Measurements from ENCODE around the gene MYBPC2.

MYBPC2 gene

DNA sequence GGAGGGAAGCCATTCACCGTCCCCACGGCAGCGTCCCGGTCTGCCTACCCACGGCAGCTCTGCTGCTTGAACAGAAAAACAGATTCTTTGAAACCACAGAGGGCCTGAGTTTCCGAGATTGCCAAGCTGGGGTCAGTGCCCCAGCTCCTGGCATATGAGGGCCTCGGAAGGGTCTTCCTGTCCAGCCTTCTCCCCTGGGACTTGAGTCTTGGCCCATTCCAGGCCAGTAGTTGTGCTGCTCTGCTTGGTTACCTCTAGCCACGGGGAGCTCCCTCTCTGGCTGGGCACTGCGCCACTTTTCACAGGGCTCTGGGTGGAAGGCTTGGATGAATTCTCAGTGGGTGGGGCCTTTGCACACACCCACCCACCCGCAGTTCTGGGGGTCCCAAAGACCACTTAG is 22.6 kb upstream of the MYBPC2 start:
- no peak for DNase-seq (ENCODE audit: low spot score)

DNA sequence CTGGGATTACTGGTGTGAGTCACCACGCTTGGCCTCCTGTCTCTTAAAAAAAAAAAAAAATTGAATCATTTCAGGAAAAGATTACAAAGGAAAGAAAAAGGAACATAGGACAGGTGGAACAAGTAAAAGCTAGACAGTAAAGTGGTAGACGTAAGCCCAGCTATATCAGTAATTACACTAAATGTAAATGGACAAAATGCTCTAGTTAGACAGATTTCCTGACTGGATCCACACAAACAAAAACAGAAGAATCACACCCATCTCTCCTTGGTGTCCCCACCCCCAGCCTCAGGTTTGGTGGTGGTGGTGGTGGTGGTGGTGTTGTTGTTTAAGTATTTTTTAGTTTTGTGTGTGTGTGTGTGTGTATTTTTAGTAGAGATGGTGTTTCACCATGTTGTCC is 20.3 kb upstream of the MYBPC2 start:
- DNase-seq (ENCODE audit: low spot score), result no peak

DNA sequence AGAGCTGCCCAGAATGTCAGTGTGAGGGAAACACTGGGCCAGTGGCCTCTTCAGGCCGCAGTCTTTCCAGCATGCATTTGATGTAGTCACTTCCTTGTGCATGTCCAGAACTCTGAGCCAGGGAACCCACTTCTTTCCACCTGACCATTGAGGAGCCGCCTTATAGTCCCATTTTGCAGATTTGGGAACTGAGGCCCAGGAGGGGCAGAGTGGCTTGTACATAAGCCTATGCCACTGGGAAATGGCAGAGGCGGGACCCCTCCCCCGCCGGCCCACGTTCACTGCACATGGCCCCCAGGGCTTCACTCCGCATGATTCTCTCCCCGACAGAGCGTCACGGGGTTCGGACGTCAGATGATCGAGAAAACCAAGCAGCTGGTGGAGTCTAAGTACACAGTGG is 19.6 kb upstream of the MYBPC2 start:
- no peak for DNase-seq (ENCODE audit: low spot score)

DNA sequence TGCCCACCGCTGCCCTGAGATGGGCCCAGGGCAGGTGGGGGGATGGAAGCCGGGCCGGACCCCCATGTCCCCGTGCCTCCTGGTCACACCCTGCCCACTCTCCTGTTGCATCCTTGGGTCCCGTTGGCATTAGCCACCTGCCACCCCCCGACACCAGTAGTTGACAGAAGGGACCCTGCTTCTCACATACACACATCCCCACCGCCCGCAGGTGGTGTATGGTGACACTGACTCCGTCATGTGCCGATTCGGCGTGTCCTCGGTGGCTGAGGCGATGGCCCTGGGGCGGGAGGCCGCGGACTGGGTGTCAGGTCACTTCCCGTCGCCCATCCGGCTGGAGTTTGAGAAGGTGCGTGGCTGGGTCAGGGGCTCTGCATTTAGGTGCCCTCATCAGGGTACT is 19.2 kb upstream of the MYBPC2 start:
- no peak for DNase-seq (ENCODE audit: low spot score)

DNA sequence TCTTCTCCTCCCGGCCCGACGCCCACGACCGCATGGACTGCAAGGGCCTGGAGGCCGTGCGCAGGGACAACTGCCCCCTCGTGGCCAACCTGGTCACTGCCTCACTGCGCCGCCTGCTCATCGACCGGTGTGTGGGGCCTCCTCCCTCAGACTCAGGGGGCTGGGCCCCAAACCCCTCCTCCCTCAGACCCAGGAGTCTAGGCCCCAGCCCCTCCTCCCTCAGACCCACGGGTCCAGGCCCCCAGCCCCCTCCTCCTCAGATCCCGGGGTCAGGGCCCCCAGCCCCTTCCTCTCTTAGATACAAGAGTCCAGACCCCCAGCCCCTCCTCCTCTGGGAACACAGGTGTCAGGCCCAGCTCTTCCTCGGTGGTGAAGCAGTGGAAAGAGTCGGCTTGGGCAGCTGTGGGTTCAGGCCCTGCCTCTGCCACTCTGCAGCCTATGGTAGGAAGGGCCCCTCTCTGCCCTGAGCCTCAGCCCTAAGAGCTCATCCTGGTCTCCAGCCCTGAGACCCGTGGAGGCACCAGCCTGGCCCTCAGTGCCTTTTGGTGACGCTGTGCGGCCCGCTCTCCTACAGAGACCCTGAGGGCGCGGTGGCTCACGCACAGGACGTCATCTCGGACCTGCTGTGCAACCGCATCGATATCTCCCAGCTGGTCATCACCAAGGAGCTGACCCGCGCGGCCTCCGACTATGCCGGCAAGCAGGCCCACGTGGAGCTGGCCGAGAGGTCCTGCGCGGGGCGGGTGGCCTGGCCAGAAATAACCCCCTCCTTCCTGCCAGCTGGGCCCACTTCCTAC is 17.6 kb upstream of the MYBPC2 start:
- peak; percentile 47 for DNase-seq (ENCODE audit: low spot score)

DNA sequence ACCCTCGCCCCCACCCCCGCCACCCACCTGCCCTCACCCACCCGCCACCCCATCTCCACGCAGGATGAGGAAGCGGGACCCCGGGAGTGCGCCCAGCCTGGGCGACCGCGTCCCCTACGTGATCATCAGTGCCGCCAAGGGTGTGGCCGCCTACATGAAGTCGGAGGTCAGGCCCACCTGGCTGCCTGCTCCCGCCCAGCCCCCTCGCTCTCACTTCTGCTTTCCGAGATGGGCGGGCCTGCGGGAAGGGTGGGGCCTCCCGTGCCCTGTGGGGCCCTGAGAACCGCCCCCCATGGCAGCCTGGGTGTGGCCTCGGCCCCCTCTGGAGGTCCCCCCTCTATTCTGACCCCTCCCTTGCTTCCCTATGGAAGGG is 17.0 kb upstream of the MYBPC2 start:
- DNase-seq (ENCODE audit: low spot score), result no peak

DNA sequence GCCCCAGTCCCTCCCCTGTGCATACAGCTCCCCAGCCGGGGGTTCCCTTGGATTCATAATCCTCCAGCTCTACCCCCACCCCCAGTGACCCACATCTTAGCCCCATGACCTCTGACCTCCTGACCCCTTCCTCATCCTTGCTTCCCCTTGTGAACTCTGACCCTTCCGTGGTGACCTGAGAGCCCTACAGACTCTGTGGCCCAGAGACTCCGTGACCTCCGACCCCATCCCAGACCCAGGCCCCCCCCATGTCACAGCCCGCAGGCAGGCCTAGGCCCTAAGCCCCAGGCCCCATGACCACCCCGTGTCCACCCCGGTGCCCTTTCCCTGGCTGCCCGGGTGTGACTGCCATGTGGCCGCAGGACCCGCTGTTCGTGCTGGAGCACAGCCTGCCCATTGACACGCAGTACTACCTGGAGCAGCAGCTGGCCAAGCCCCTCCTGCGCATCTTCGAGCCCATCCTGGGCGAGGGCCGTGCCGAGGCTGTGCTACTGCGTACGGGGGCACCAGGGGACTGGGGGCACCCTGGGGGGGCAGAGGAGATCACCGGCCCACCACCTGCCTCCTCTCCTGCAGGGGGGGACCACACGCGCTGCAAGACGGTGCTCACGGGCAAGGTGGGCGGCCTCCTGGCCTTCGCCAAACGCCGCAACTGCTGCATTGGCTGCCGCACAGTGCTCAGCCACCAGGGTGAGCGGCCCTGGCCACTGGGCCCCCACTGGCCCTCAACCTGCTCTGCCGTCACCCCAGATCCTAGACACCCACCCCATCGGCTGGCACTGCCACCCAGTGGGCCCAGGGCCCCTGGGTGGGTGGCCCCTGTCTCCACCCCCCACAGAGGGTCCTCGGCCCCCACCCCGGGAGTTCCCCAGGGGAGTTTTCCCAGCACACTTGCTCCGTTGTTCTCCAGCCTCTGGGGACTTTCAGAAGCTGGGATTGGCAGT is 16.4 kb upstream of the MYBPC2 start:
- DNase-seq (ENCODE audit: low spot score), result no peak

DNA sequence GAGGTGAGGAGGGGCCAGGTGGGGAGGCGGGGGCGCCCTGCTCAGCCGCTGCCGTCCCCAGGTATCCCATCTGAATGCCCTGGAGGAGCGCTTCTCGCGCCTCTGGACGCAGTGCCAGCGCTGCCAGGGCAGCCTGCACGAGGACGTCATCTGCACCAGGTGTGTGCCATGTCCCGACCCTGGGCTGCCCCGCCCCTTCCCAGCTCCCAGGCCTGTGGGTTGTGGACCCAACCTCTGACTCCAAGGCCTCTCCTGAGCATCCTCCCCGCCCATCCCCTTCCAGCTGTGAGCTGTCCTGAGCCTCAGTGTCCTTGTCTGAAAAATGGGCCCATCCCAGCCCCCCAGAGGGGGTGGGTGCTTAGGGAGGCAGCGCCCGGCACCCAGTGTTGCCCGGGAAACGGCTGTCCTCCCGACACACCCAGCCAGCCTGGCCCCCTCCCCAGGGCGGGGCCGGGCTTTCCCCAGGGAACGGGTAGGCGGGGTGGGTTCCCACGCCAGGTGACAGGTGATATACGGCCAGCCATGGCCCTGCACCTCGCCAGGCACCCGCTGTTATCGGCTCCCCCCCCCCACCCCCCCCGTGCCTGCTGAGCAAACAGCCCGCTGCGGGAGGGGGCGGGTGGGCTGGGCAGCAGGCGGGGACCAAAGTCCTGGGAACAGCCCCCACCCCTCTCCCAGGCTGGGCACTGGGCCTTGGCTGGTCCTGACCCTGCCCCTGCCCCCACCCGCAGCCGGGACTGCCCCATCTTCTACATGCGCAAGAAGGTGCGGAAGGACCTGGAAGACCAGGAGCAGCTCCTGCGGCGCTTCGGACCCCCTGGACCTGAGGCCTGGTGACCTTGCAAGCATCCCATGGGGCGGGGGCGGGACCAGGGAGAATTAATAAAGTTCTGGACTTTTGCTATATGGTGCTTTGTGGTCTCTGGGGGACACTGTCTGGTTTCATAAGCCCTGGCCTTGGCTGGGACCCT is 15.3 kb upstream of the MYBPC2 start:
- DNase-seq (ENCODE audit: low spot score), result no peak

DNA sequence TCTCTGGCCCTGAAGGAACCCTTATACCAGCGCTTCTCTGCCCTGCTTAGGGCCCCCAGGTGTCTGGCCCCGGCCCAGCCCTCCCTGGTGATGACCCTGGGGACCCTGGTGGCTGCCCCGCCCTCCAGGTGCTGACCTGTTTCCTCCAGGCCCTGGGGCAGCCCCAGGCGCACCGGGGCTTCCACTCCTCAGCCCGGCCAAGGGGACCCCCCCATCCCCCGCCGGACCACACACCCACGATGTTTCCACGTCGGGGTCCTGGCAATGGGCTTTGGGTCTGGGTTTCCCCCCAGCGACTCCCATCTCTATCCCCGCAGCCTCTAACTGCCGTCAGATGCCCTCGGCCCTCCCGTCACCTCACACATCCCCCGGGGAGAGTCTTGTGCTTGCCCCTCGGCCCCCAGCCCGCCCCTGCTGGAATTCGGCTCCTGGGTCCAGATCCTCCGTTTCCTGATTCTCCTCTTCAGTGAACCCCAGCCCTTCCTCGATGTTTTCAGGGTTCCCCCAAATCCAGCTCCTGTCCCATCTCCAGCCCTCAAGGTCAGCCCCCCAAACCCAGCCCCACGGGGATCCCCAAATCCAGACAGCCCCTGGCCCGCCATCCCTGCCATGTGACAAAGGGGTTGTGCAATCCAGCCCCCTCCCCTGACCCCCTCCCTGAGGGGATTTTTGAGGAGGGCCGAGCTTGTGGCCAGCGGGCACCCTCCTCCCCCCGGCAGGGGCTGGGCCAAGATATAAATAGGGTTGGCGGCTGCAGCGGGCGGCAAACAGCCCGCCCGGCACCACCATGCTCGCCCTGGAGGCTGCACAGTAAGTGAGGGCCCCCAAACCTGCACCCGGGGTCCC is 14.3 kb upstream of the MYBPC2 start, which contains the start of gene SPIB:
TSS of gene SPIB (plus strand) at position 763 of the 846 bp plus-strand sequence. CDS start at position 788, 25 bp downstream.
- DNase-seq (ENCODE audit: low spot score), result no peak

DNA sequence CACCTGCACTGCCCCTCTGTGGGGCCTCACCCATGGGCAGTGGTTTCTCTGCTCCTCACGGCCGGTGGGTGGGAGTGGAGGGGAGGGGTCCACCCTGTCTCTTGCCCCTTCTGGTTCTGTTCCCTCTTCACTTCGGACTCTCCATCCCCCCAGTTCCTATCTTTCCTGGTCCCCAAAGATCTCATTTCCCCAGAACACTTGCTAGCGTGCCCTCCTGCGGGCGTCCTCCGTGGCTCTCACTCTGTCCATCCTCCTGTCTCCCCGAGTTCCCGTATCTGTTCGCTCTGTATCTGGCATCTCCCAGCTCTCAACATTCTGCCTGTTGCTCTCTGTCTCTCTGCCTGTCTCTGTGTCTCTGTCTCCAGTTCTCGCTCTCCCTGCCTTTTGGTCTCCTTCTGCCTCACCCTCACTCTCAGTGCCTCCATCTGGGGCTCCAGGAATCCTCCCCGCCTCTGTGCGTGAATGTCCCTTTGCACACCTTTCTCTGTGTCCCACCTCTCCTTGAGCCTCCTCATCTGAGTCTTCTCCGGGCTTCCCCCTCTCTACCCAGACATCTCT is 13.6 kb upstream of the MYBPC2 start:
- DNase-seq (ENCODE audit: low spot score), result no peak

DNA sequence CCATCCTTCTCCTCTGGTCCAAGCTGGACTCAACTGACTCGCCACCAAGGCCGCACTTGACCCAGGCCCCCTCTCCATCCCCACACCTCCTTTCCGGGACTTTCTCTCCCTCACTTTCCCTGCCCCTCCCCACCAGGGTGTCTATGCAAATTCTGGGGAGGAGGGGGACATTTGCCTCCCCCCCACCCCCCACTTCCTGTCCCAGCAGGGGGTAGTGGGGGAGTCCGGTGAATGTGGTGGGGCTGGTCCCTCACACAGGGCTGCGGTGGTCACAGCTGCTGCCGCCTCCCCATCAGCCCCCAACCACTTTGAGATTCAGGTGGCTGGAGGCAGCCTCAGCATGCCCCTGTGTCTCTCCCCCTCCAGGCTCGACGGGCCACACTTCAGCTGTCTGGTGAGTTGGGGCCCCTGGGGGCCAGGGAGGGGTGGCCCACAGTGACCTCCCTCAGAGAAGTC is 13.1 kb upstream of the MYBPC2 start:
- no peak for DNase-seq (ENCODE audit: low spot score)

DNA sequence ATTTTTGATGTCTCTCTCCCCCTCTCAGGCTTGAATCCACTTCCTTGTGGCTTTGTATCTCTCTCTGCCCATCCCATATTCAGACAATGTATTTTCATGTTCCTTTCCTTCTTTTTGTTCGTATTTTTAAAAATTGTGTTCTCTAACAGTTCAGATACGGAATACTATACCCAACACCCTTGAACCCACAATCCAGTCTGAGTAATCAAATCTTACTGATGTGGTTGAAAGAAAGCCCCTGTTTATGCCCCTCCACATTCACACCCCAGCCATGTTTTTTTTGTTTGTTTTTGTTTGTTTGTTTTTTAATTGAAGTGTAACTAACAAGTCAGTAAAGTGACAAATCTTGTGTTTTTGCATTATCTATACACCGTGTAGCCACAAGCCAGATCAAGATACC is 12.6 kb upstream of the MYBPC2 start:
- no peak for DNase-seq (ENCODE audit: low spot score)

DNA sequence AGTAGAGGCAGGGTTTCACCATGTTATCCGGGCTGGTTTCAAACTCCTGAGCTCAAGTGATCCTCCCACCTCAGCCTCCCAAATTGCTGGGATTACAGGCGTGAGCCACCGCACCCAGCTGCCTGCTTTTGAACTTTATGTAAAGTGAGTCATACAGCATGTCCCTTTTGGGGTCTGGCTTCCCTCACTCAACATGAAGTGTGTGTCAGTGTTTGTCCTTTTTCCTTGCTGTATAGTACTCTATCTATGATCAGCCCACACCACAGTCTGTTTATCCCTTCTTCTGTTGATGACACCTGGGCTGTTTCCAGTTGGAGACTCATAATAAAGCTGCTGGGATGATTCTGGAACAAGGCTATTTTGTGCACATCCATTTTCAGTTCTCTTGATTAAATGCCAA is 11.9 kb upstream of the MYBPC2 start:
- DNase-seq (ENCODE audit: low spot score), result no peak

DNA sequence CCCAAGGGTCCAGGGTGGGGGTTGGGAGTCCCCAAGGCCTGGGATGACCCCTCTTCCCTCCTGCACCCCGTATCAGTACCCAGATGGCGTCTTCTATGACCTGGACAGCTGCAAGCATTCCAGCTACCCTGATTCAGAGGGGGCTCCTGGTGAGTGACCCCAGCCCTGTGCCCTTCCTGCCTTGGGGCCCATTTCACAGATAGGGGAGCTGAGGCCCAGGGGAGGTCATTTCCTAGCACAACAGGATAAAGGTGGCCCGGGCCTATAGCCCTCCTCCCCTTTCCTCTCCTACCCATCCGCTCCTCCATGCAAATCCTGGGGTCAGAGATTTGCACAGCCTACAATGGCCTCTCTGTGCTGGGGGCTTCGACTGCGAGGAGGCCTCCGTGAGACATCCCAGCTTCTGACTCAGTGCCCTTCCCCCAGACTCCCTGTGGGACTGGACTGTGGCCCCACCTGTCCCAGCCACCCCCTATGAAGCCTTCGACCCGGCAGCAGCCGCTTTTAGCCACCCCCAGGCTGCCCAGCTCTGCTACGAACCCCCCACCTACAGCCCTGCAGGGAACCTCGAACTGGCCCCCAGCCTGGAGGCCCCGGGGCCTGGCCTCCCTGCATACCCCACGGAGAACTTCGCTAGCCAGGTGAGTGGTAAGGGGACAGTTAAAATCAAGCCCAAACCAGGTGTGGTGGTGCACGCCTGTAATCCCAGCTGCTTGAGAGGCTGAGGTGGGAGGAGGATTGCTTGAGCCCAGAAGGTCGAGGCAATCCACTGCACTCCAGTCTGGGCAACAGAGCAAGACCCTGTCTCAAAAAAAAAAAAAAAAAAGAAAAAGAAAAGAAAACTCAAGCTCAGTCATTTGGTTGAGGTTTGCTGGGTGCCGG is 10.1 kb upstream of the MYBPC2 start:
- DNase-seq (ENCODE audit: low spot score), result no peak

DNA sequence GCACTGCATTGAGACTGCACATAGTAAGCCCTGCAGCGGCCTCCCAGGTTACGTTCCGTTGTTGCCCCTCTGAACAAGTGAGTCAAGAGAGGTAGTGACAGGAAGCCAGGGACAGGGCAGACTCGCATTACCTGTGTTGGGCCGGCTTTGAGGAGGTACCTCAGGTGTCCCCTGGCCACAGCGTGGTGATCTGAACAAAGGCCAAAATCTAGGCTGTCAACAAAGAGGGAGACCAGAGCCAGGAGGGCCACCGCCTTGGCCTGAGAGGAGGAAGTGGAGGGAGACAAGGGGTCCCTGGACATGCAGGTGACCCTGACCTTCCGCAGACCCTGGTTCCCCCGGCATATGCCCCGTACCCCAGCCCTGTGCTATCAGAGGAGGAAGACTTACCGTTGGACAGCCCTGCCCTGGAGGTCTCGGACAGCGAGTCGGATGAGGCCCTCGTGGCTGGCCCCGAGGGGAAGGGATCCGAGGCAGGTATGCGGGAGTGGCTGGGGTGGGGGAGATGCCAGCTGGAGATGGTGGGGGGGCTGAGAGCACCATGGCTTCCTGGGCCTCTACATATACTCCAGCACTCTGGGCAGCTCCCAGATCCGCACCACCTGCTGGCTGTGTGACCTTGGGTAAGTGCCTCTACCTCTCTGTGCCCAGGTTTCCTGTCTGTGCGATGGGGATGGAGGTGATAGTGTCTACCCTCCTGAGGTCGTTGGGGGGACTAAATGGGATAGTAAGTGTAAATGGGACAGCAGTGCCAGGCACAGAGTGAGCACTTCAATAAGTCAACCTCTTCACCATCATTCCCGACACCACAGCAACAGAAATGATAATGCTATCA is 9.2 kb upstream of the MYBPC2 start:
- DNase-seq (ENCODE audit: low spot score), result no peak

DNA sequence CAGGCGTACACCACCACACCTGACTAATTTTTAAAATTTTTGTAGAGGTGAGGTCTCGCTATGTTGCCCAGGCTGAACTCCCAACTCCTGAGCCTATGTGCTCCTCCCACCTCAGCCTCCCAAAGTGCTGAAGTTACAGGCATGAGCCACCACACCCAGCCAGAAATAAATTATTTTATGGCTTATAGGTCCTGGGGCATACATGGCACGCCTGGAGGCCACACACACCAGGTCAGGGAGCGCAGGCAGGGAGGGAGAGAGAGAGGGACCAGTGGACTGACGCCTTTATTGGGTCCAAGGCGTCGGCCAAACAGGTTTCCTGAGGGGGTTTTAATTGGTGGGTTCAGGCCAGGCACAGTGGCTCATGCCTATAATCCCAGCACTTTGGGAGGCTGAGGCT is 7.1 kb upstream of the MYBPC2 start:
- no peak for DNase-seq (ENCODE audit: low spot score)

DNA sequence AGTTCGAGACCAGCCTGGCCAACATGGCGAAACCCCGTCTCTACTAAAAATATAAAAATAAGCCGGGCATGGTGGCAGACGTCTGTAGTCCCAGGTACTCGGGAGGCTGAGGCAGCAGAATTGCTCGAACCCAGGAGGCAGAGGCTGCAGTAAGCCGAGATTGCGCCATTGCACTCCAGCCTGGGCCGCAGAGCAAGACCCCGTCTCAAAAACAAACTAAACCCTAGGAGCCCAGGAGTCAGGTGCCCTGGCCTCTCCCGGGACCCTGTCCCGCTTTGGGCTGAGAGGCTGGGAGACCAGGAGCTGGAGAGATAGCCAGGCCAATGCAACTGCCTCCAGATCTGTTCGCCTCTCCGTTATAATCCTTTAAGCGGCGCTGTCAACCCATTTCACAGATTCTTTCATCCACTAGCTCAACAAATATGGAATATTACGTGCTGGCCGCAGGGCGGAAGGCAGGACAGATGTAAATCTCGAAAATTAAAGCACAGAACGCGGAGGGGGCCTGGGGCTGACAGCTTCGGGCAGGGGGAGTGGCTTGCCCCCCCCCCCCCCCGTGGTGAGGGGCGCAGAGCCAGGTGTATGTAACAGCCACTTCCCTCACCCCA is 5.3 kb upstream of the MYBPC2 start:
- no peak for DNase-seq (ENCODE audit: low spot score)

DNA sequence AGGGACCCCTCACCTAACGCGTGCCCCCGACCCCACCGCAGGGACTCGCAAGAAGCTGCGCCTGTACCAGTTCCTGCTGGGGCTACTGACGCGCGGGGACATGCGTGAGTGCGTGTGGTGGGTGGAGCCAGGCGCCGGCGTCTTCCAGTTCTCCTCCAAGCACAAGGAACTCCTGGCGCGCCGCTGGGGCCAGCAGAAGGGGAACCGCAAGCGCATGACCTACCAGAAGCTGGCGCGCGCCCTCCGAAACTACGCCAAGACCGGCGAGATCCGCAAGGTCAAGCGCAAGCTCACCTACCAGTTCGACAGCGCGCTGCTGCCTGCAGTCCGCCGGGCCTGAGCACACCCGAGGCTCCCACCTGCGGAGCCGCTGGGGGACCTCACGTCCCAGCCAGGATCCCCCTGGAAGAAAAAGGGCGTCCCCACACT is 4.7 kb upstream of the MYBPC2 start:
- no peak for DNase-seq (ENCODE audit: low spot score)

All from kidney capillary endothelial cell (primary cell).